ENCODE results near the gene ATP1A3. TPM values are rescaled to one million over a fixed set of nuclear protein-coding genes. Genes with fewer than 3 reads are reported as not detected.

ATP1A3 gene
- polyA plus RNA-seq, 3 donors from 2014 or later, result 0.29 to 5.9 (median 1.8) TPM

DNA sequence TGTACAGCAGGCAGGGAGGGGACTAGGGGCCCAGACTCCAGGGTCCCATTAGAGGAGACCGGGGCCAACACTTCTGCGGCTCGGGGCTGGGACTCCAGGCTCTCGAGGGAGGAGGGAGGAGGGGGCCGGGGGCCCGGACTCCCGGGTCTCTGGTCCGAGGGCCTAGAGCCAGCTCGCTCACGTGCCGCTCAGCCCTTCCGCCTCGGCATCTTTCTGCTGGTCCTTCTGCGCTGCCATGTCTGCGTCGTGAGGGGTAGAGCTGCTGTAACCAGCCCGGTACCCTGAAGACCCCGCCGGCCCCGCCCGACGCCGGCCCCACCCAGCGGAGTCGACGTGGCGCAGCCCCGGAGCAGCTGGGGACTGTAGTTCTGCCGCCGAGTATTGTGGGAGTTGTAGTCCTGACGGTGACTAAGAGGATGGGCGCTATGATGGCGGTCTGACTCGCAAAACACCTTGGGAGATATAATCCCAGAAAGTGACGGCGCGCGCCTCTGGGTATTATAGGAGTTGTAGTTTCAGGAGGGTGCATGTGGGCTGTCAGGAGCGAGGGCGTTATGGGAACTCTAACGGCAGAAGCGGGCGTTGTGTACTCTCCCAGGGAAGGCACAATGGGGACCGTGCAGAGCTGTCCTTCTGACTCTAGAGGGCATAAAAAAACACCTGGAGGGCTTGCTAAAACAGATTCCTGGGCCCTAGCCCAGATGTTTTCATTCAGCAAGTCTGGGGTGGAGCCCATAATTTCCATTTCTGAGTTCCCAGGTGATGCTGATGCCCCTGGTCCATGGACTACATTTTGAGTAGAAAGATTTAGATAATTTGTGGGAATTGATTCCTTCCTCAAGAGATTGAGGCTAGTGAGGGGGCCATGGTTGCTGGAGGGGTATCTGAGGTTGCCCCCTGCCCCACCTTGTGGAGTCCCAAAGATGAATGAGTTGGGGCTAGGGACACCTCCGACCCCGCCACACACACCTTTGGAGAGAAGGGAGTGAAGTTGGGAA is 34.7 kb downstream of the ATP1A3 start, which contains the start of gene RABAC1:
Gene RABAC1 (minus strand): TSS at position 266 of the 998 bp plus-strand sequence. CDS start 29 bp downstream, at position 237.
- peak within 1 kb of the TSS; percentile 86 to 97 (median 92) for H3K4me3 Mint-ChIP-seq
- H3K4me1 Mint-ChIP-seq, result peaks cover 18 to 20% of the 10 kb centered on the region in 2 donors
- peak; percentile 74 to 77 (median 75) for DNase-seq
- peak within 1 kb of the TSS; percentile 84 to 96 (median 92) for H3K27ac Mint-ChIP-seq
- no peaks in the 10 kb centered on the region for H3K36me3 Mint-ChIP-seq
- H3K27me3 Mint-ChIP-seq (ENCODE audit: low read depth in 3 of 3), result peaks cover 0 to 5% (median 0%) of the 10 kb centered on the region in 3 donors
- no peaks in the 10 kb centered on the region for H3K9me3 Mint-ChIP-seq

DNA sequence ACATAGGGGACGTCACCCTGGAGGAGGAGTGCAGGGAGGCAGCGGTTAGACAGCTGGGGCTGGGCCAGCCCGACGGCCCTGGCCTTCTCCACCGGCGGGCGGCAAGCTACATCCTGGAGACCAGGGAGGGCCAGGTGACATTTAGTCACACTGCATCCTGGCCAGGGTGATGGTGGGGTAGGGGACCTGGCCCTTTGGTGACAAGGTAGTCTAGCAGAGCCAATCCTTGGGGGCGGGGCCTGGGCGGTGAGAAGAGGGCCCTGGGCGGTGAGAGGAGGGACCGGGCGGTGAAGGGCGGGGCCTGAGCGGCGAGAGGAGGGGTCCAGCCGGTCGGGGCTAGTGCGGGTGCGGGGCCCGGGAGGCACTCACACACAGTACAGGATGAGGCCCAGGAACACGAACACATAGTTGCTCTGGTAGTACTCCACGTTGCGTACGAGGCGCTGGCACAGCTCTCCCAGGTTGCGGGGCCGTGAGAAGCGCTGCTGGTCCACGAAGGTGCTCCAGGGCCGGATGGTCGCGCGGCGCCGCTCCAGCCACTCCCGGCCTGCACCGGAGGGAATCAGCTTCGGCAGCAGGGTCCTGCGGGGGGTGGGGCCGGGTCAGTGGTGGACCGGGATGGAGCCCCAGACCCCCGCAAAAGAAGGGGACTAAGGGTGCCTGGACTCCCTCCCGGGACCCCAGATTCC is 35.5 kb downstream of the ATP1A3 start:
- Mint-ChIP-seq H3K27me3 (ENCODE audit: low read depth in 3 of 3) (peaks cover 0 to 5% (median 0%) of the 10 kb centered on the region in 3 donors), H3K4me1 (peaks cover 18 to 20% of the 10 kb centered on the region in 2 donors), H3K27ac (peak overlapping the region; percentile 83 to 96 (median 92)), H3K9me3 (no peaks in the 10 kb centered on the region), H3K4me3 (peak overlapping the region; percentile 86 to 97 (median 92)), H3K36me3 (no peaks in the 10 kb centered on the region)
- peak; percentile 67 to 74 (median 71) for DNase-seq

DNA sequence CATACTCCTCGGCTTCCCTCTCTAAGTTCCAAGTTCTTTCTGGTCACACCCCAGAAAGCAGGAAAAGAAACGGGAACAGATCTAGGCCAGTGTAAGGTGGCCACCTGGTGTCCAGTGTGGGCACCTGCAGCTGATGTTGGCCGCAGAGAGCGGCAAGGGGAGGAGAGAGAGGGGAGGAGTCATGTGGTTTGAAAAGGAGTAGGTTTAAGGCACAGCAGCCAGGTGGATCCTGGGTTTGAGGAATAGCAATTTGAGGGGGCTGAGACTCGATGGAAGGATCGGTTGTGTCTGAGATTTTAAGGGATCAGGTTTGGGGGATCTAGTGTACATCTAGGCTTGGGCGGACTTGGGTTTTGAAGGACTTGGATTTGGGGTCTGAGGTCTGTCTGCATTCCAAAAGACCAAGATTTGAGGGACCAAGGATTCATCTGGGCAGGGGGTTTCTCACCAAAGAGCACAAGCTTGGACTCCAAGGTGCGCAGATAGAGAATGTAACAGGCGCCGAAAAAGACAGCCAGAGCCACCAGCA is 36.1 kb downstream of the ATP1A3 start:
- peak; percentile 54 to 57 (median 56) for DNase-seq
- Mint-ChIP-seq H3K4me3 (peak overlapping the region; percentile 86 to 97 (median 92)), H3K27ac (peak overlapping the region; percentile 83 to 96 (median 92)), H3K4me1 (peaks cover 18 to 20% of the 10 kb centered on the region in 2 donors), H3K36me3 (no peaks in the 10 kb centered on the region), H3K9me3 (no peaks in the 10 kb centered on the region), H3K27me3 (ENCODE audit: low read depth in 3 of 3) (peaks cover 0 to 5% (median 0%) of the 10 kb centered on the region in 3 donors)

DNA sequence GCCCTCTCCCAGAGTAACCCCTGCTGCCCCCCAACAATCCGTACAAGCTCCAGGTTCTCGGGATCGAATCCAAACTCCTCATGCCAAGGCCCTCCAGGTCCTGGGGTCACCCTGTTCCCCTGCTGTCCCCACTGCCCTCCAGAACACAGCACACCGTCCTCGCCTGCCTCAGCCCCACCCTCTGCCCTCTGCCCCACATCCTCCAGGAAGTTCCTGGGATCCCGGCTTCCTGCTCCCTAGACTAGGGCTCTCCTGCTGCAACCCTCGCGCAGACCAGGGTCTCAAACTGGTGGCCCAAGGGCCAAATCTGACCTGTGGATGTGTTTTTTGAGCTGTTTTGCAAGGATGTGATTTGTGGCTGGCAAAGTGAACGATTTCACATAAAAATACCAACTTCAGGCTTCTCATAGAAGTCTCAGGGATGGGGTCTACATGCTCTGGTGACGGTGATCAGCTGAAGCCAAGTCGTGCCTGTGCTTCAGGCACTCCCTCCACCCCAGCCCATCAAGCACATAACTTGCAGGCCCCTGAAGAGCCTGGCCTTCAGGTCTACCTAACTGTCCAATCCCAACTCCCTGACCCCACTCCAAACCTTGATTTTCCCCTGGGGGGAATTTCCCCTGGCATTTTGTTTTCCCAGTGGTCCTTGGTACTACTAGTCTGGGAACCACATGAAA is 36.7 kb downstream of the ATP1A3 start:
- H3K9me3 Mint-ChIP-seq, result no peaks in the 10 kb centered on the region
- peak overlapping the region; percentile 83 to 96 (median 92) for H3K27ac Mint-ChIP-seq
- peak overlapping the region; percentile 86 to 97 (median 92) for H3K4me3 Mint-ChIP-seq
- peaks cover 18 to 20% of the 10 kb centered on the region in 2 donors for H3K4me1 Mint-ChIP-seq
- DNase-seq, result no peak
- no peaks in the 10 kb centered on the region for H3K36me3 Mint-ChIP-seq
- H3K27me3 Mint-ChIP-seq (ENCODE audit: low read depth in 3 of 3), result peaks cover 0 to 5% (median 0%) of the 10 kb centered on the region in 3 donors

DNA sequence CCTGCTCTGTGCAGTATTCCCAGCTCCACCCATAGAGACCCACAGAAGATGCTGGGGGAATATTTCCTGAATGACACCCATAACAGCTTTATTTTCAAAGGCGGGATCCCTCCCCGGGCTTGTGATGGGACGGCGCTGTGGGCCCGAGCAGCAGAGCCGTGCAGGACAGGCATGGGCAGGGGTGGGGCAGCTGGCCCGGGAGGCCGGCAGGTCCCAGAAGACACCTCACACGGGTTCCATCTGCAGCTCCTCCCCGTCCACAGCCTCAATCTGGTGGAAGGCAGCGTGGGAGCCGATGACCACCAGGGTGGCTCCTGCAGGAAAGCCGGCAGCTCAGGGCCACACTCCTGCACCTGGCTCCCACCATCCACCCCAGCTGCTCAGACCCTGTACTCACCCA is 37.4 kb downstream of the ATP1A3 start:
- Mint-ChIP-seq H3K27me3 (ENCODE audit: low read depth in 3 of 3) (peaks cover 0 to 5% (median 0%) of the 10 kb centered on the region in 3 donors), H3K27ac (peak overlapping the region in 1 of 6 donors; percentile 49), H3K4me1 (peaks cover 21 to 22% of the 10 kb centered on the region in 2 donors), H3K36me3 (no peaks in the 10 kb centered on the region), H3K4me3 (no peak overlapping the region), H3K9me3 (no peaks in the 10 kb centered on the region)
- no peak for DNase-seq

DNA sequence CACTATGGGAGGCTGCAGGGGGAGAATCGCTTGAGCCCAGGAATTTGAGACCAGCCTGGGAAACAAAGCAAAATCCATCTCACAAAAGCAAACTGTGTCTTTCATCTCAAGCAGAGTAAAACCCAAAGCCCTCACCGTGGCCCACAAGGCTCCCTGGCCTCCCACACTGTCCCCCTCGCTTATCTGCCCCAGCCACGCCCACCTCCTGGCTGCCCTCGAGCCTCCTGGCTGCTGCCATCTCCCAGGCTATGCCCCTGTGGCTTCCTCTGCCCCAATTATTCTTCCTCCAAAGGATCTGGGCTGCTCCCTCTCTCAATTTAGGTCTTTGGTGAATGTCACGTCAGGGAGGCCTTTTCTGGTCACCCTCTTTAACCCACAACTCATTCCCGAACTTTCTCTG is 38.5 kb downstream of the ATP1A3 start:
- peaks cover 0 to 5% (median 0%) of the 10 kb centered on the region in 3 donors for H3K27me3 Mint-ChIP-seq (ENCODE audit: low read depth in 3 of 3)
- no peaks in the 10 kb centered on the region for H3K9me3 Mint-ChIP-seq
- H3K27ac Mint-ChIP-seq, result no peak overlapping the region
- H3K36me3 Mint-ChIP-seq, result no peaks in the 10 kb centered on the region
- DNase-seq, result no peak
- no peak overlapping the region for H3K4me3 Mint-ChIP-seq
- H3K4me1 Mint-ChIP-seq, result peaks cover 24 to 25% of the 10 kb centered on the region in 2 donors

DNA sequence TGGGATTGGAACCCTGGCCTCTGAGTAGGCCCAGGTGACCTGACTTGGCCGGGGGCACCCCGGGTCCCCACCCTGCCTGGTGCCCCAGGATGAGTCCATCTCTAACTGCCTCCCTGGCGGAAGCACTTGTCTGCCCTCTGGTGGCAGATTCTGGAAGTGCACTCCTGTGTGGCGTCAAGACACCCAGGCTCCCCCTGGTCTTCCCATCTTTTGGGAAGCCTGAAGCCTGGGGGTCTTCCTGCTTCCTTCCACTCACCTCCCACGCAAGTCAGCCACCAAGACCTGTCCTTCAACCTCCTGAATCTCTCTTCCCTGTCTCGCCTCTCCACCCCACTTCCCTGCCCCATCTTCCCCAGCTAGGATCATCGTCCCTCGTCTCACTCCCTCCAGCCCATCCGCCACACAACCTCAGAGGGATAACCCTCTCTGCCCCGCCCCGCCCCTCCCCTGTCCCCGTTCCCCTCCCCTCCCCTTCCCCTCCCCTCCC is 42.3 kb downstream of the ATP1A3 start:
- DNase-seq, result peak; percentile 79 to 81 (median 80)
- H3K4me3 Mint-ChIP-seq, result no peak overlapping the region
- no peaks in the 10 kb centered on the region for H3K9me3 Mint-ChIP-seq
- H3K4me1 Mint-ChIP-seq, result peaks cover 23 to 24% of the 10 kb centered on the region in 2 donors
- peak overlapping the region in 5 of 6 donors; percentile 58 to 87 (median 87) for H3K27ac Mint-ChIP-seq
- no peaks in the 10 kb centered on the region for H3K36me3 Mint-ChIP-seq
- peaks cover 4 to 8% (median 5%) of the 10 kb centered on the region in 3 donors for H3K27me3 Mint-ChIP-seq (ENCODE audit: low read depth in 3 of 3)

DNA sequence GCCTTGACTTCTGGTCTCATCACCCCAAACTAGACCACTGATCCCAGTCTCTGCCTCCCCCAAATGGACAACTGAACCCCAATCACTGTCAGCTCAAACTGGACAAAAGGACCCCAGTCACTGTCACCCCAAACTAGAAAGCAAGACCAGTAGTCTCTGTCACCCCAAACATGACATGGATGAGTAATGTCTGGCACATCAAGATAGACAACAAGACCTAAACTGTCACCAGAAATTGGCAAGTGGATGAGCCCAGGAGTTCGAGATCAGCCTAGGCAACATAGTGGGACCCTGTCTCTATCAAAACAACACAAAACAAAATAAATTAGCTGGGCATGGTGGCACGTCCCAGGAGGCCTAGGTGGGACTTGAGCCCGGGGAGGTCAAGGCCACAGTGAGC is 46.9 kb downstream of the ATP1A3 start:
- Mint-ChIP-seq H3K4me1 (peaks cover 55 to 56% of the 10 kb centered on the region in 2 donors), H3K27me3 (ENCODE audit: low read depth in 3 of 3) (peaks cover 13 to 25% (median 23%) of the 10 kb centered on the region in 3 donors), H3K36me3 (no peaks in the 10 kb centered on the region), H3K27ac (peak overlapping the region; percentile 90 to 98 (median 97)), H3K4me3 (peak overlapping the region; percentile 64 to 74 (median 70)), H3K9me3 (no peaks in the 10 kb centered on the region)
- no peak for DNase-seq

DNA sequence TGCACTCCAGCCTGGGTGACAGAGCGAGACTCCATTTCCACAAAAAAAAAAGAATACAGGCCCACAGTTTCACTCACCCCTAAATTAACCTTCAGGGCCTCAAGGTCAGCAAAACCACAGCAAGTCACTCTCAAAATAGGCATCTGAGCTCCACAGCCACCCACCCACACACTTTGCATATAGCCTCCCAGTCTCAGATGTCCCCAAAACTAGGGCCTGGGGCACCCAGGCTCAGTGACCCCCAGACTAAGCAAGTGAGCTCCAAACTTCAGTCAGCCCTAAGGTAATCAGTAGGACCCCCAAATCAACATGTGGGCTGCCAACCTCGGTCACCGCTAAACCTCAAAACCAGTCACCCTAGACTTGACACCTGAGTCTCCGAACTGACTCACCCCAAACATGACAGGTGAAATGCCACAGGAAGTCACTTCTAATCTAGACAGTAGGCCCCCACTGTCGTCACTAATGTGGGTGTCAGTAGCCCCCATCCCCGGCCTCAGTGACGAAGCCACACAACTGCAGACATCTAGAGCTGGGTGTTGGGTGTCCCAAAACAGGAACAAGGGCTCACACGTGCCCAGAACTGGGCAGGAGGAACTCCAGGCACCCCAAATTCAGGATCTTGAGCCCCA is 48.8 kb downstream of the ATP1A3 start:
- H3K27me3 Mint-ChIP-seq (ENCODE audit: low read depth in 3 of 3), result peaks cover 18 to 32% (median 30%) of the 10 kb centered on the region in 3 donors
- H3K9me3 Mint-ChIP-seq, result no peaks in the 10 kb centered on the region
- peaks cover 57 to 61% of the 10 kb centered on the region in 2 donors for H3K4me1 Mint-ChIP-seq

DNA sequence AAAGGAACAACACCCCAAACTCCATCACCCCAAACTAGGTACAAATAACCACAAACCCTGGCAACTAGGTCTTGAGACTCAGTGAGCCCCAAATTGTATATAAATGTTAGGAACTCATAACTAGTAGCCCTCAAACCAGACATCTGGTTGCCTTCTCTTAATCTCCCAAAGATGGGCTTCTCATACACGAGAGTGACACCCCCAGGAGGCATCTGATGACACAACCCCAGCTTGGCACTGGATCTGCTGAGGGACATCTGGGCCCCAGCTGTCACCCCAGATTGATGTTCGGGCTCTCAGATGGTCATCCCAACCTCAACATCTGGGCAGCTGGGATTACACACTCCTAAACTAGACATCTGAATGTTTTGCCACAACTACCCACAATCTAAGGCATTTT is 49.7 kb downstream of the ATP1A3 start:
- Mint-ChIP-seq H3K27ac (peak overlapping the region; percentile 97 to 100 (median 98)), H3K4me1 (peaks cover 57 to 58% of the 10 kb centered on the region in 2 donors), H3K9me3 (no peaks in the 10 kb centered on the region), H3K27me3 (ENCODE audit: low read depth in 3 of 3) (peaks cover 18 to 34% (median 32%) of the 10 kb centered on the region in 3 donors), H3K4me3 (peak overlapping the region in 4 of 5 donors; percentile 5 to 59 (median 43)), H3K36me3 (no peaks in the 10 kb centered on the region)
- DNase-seq, result peak in 2 of 3 donors; percentile 40 to 52

More for the DNA sequence above, 48.8 kb downstream of the ATP1A3 start:
- H3K27ac Mint-ChIP-seq, result peak overlapping the region; percentile 97 to 100 (median 98)
- DNase-seq, result peak; percentile 95 to 98 (median 96)
- H3K4me3 Mint-ChIP-seq, result peak overlapping the region; percentile 75 to 83 (median 80)
- no peaks in the 10 kb centered on the region for H3K36me3 Mint-ChIP-seq

DNA sequence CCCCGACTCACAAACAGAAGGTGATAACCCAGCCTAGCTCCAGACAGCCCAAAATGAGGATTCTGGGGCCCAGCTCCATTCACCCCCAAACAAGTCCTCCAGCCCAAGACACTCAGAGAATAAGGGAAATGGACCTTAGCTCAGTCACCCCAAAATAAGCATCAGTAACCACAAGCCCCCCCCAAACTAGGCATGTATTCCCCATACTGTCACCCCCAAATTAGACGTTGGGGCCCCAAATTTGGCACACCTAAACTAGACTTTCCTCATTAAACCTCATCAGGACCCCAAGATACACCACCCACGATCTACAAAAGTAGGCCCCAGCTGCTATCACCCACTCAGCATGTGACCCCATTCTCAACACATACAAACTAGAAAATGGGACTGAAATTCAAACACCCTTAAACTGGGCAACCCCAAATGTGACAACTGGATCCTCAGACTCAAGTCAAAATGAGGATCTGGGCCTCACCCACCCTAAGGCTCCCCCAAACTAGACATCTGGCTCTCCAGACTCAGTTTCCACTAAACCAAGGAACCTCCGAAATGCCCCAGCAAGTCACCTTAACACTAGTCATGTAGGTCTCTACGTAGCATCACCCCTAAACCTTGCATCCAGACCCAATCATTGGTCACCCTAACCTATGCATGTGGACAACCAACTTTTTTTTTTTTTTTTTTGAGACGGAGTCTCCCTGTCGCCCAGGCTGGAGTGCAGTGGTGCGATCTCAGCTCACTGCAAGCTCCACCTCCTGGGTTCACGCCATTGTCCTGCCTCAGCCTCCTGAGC is 52.4 kb downstream of the ATP1A3 start:
- peaks cover 46 to 52% of the 10 kb centered on the region in 2 donors for H3K4me1 Mint-ChIP-seq

More for the DNA sequence above, 52.4 kb downstream of the ATP1A3 start:
- Mint-ChIP-seq H3K27me3 (ENCODE audit: low read depth in 3 of 3) (peaks cover 15 to 35% (median 30%) of the 10 kb centered on the region in 3 donors), H3K27ac (peak overlapping the region; percentile 5 to 88 (median 72)), H3K36me3 (no peaks in the 10 kb centered on the region), H3K4me3 (peak overlapping the region; percentile 43 to 63 (median 56)), H3K9me3 (no peaks in the 10 kb centered on the region)
- DNase-seq, result no peak

All from immature natural killer cell (primary cell).